Breast epithelium (tissue), 4 donors: ENCODE measurements around the gene DSCAM. TPM values are rescaled to one million over a fixed set of nuclear protein-coding genes. Genes with fewer than 3 reads are reported as not detected.

Experiments used
- DNase-seq, 2 donors: peaks; one replicate each; pipeline ENCODE4 v3.0.0-alpha.2; 2019; ENCODE audit warnings: low spot score in 2 of 2
- H3K27ac ChIP-seq, 2 donors: fragments of 200-600 bp; sonication (generic) in 1 of 2; one replicate each; pipeline ENCODE4 v1.5.1; 2016 to 2019; ENCODE audit warnings: mild to moderate bottlenecking in 1 of 2
- H3K27me3 ChIP-seq, 2 donors: fragments of 200-600 bp; sonication (generic) in 1 of 2; one replicate each; pipeline versions ENCODE4 v1.5.1 to v1.6.0; 2017 to 2019; ENCODE audit warnings: control low read depth in 1 of 2, mild to moderate bottlenecking in 1 of 2
- H3K36me3 ChIP-seq: fragments of 200-600 bp; one replicate; pipeline ENCODE4 v1.5.1; 2019
- H3K4me1 ChIP-seq, 2 donors: fragments of 200-600 bp; sonication (generic); one replicate each; pipeline ENCODE4 v1.5.1; 2016 to 2019; ENCODE audit warnings: control low read depth in 1 of 2
- H3K4me3 ChIP-seq, 3 donors: fragments of 200-600 bp; sonication (generic); 1 replicate in 2 of 3; 2 replicates in 1 of 3; pipeline ENCODE4 v1.5.1; 2016 to 2019; ENCODE audit warnings: mild to moderate bottlenecking in 3 of 3, moderate library complexity in 2 of 3
- H3K9me3 ChIP-seq, 2 donors: fragments of 200-600 bp; sonication (generic) in 1 of 2; one replicate each; pipeline ENCODE4 v1.5.1; 2016 to 2019; ENCODE audit warnings: control low read depth in 1 of 2
- CTCF ChIP-seq, 3 donors: fragments of 450-650 bp; IDR thresholded peaks; one replicate each; pipeline ENCODE4 v1.5.1; 2016 to 2017; ENCODE audit warnings: antibody characterized with exemption in 3 of 3, mild to moderate bottlenecking in 3 of 3, moderate library complexity in 3 of 3
- POLR2A ChIP-seq: fragments of 450-650 bp; IDR thresholded peaks from one replicate; pipeline ENCODE4 v1.6.1; 2016; ENCODE audit warnings: antibody characterized with exemption, mild to moderate bottlenecking, moderate library complexity
- POLR2AphosphoS5 ChIP-seq, 3 donors: sonication (generic); formaldehyde crosslinking; IDR thresholded peaks; one replicate each; pipeline ENCODE4 v1.6.1; 2017; ENCODE audit warnings: antibody characterized with exemption in 3 of 3
- intact Hi-C: fragments of 100-400 bp; cut with DNase I; formaldehyde crosslinking; loops from one replicate; pipeline ENCODE4 v1.15.1; 2023; ENCODE audit warnings: low total_unique reads
- total RNA-seq, 3 donors: library from RNA; depleted of rRNA; stranded (reverse); fragments of >200 nt; gene quantifications; one replicate each; pipeline ENCODE4 v1.1.0, GENCODE V29; 2016

DSCAM gene
- total RNA-seq, 3 donors from 2014 or later: 0.33 to 0.44 TPM; not detected in 1

- Histone ChIP-seq H3K4me3 (no peak overlapping the region), H3K9me3 (peaks cover 0 to 11% of the 10 kb centered on the region in 2 donors), H3K36me3 (no peaks in the 10 kb centered on the region), H3K27ac (no peak overlapping the region), H3K4me1 (no peaks in the 10 kb centered on the region), H3K27me3 (no peaks in the 10 kb centered on the region)
- intact Hi-C loops: no loop called here
- no peak for DNase-seq
- TF ChIP-seq POLR2AphosphoS5 (IDR thresholded peaks at IDR 0.05): no peak
- no peak for TF ChIP-seq CTCF (IDR thresholded peaks at IDR 0.05)
- TF ChIP-seq POLR2A: no peak
These were observed 129.9 kb downstream of the DSCAM start for GRCh38 chr21:40717028-40717427.

- no peak overlapping the region for H3K27ac ChIP-seq
- H3K4me3 ChIP-seq: no peak overlapping the region
- intact Hi-C loops: no loop called here
- H3K4me1 ChIP-seq: no peaks in the 10 kb centered on the region
- no peaks in the 10 kb centered on the region for H3K27me3 ChIP-seq
- no peak for DNase-seq
- TF ChIP-seq POLR2A (no peak), POLR2AphosphoS5 (IDR thresholded peaks at IDR 0.05) (no peak)
- no peaks in the 10 kb centered on the region for H3K9me3 ChIP-seq
- H3K36me3 ChIP-seq: no peaks in the 10 kb centered on the region
These were observed 132.4 kb downstream of the DSCAM start for GRCh38 chr21:40714536-40714935.

DNA sequence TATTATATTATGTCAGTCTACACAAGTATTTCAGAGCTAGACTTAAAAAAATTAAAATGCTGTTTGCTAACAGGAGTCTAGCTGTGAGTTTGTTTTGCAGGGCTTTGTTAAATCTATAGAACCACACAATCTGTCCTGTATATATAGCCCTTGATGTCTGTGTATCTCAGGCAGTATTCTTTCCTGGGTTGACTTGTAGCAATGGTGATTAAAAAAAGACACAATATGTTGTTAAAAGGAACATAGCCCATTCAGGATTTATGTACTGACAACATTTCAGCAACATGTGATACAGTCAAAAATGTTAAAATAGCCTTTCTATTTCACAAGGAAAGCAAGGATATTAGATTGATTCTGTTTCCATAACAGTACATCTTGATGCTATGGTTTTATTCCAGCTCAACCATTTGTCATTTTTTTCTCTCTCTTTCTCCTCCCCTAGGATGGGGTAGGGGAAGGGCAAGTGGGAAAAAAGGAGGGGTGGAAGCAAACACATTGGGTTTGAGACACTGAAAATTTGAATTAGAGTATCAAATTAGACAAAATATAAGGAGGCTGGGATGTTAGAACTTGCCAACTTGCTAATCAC lies 139.2 kb downstream of the DSCAM start:
- H3K36me3 ChIP-seq: no peaks in the 10 kb centered on the region
- no peak for TF ChIP-seq POLR2A
- no peaks in the 10 kb centered on the region for H3K9me3 ChIP-seq
- no peak overlapping the region for H3K4me3 ChIP-seq
- H3K4me1 ChIP-seq: no peaks in the 10 kb centered on the region
- intact Hi-C loops: no loop called here
- H3K27ac ChIP-seq: no peak overlapping the region
- DNase-seq: no peak
- no peaks in the 10 kb centered on the region for H3K27me3 ChIP-seq

- TF ChIP-seq CTCF (IDR thresholded peaks at IDR 0.05) (no peak), POLR2AphosphoS5 (IDR thresholded peaks at IDR 0.05) (no peak)
- Histone ChIP-seq H3K27ac (no peak overlapping the region), H3K27me3 (no peaks in the 10 kb centered on the region), H3K36me3 (no peaks in the 10 kb centered on the region), H3K9me3 (no peaks in the 10 kb centered on the region), H3K4me1 (no peaks in the 10 kb centered on the region), H3K4me3 (no peak overlapping the region)
- no peak for DNase-seq
- intact Hi-C loops: no loop called here
These were observed 139.9 kb downstream of the DSCAM start for GRCh38 chr21:40706806-40707655.

DNA sequence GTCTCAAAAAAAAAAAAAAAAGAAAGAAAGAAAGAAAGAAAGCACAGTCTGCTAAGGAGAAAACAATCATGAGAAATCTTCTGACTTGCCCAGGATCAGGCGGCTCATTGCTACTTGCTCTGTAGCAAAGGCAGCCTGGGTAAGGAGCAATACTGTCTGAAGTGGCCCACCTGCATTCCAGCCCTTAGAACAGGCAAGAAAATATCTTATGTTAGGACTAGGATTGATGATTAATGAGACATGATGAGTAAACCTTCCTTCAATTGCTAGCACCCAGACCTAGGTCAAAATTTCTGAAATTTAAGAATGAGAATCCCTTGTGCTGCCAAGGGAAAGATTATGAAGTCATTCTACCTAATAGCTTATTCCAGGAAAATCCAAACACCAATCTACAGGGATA lies 140.8 kb downstream of the DSCAM start:
- intact Hi-C loops: no loop called here
- H3K27ac ChIP-seq: no peak overlapping the region
- DNase-seq: no peak
- no peaks in the 10 kb centered on the region for H3K9me3 ChIP-seq
- H3K4me1 ChIP-seq: no peaks in the 10 kb centered on the region
- H3K27me3 ChIP-seq: no peaks in the 10 kb centered on the region
- H3K36me3 ChIP-seq: no peaks in the 10 kb centered on the region
- H3K4me3 ChIP-seq: no peak overlapping the region
- no peak for TF ChIP-seq POLR2A
- TF ChIP-seq CTCF (IDR thresholded peaks at IDR 0.05): no peak
- no peak for TF ChIP-seq POLR2AphosphoS5 (IDR thresholded peaks at IDR 0.05)

DNA sequence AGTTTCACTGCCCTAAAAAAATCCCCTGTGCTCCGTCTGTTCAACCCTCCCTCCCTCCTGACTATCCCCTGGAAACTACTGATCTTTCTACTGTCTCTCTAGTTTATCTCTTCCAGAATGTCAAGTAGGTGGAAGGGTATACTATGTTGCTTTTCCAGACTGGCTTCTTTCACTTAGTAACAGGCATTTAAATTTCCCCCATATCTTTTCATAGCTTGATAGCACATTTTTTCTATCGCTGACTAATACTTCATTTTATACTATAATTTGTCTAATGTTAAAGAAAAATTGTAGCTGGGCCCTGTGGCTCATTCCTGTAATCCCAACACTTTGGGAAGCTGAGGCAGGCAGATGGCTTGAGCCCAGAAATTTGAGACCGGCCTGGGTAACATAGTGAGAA lies 142.8 kb downstream of the DSCAM start:
- no peaks in the 10 kb centered on the region for H3K9me3 ChIP-seq
- TF ChIP-seq POLR2AphosphoS5 (IDR thresholded peaks at IDR 0.05): no peak
- TF ChIP-seq CTCF (IDR thresholded peaks at IDR 0.05): no peak
- TF ChIP-seq POLR2A: no peak
- no peaks in the 10 kb centered on the region for H3K27me3 ChIP-seq
- intact Hi-C loops: no loop called here
- no peak overlapping the region for H3K4me3 ChIP-seq
- H3K4me1 ChIP-seq: no peaks in the 10 kb centered on the region
- no peak for DNase-seq
- H3K36me3 ChIP-seq: no peaks in the 10 kb centered on the region
- no peak overlapping the region for H3K27ac ChIP-seq
